GM12864 (cell line): Measurements from ENCODE around the gene CACNA1C.

Source experiments
- DNase-seq: peaks from one replicate; pipeline ENCODE4 v3.0.0-alpha.2; 2011; ENCODE audit warnings: low read depth
- H3K4me3 ChIP-seq: 2 replicates; pipeline ENCODE4 v1.5.1; 2011; ENCODE audit warnings: mild to moderate bottlenecking, low read depth, low read length, control low read depth
- CTCF ChIP-seq: IDR thresholded peaks from 2 replicates; pipeline ENCODE4 v1.5.1; 2011; ENCODE audit warnings: low read depth, mild to moderate bottlenecking, moderate library complexity, low read length, control low read depth, inconsistent platforms; ENCODE audit errors: missing control alignments

The CACNA1C gene

GRCh38 chr12:2453761-2454090, 400.9 kb downstream of the CACNA1C start:
- DNase-seq: no peak
- no peak for TF ChIP-seq CTCF
- H3K4me3 ChIP-seq: no peak overlapping the region

- H3K4me3 ChIP-seq: no peak overlapping the region
- no peak for TF ChIP-seq CTCF
- DNase-seq: no peak
Observed at GRCh38 chr12:2454601-2455177, 401.9 kb downstream of the CACNA1C start.

- H3K4me3 ChIP-seq: no peak overlapping the region
- TF ChIP-seq CTCF: no peak
- no peak for DNase-seq
Observed at GRCh38 chr12:2455410-2455809, 402.6 kb downstream of the CACNA1C start.

GRCh38 chr12:2456122-2456812, 403.5 kb downstream of the CACNA1C start:
- no peak for TF ChIP-seq CTCF
- DNase-seq: no peak
- no peak overlapping the region for H3K4me3 ChIP-seq

GRCh38 chr12:2456813-2457186, 404.0 kb downstream of the CACNA1C start:
- H3K4me3 ChIP-seq: no peak overlapping the region
- DNase-seq: no peak
- no peak for TF ChIP-seq CTCF

- TF ChIP-seq CTCF: no peak
- no peak for DNase-seq
- no peak overlapping the region for H3K4me3 ChIP-seq
Observed at GRCh38 chr12:2457215-2457932, 404.6 kb downstream of the CACNA1C start.

- H3K4me3 ChIP-seq: no peak overlapping the region
- DNase-seq: no peak
- no peak for TF ChIP-seq CTCF
Observed at GRCh38 chr12:2457933-2458414, 405.2 kb downstream of the CACNA1C start.
